Heart left ventricle (tissue), 13 donors: ENCODE measurements around the gene SPPL2B.

Source experiments
- CTCF ChIP-seq, 12 donors: fragments of 200-600 bp; sonication (generic) in 4 of 12; IDR thresholded peaks; one replicate each; pipeline versions ENCODE4 v1.5.0 to v1.8.0; 2018 to 2022; ENCODE audit warnings: antibody characterized with exemption in 12 of 12, mild to moderate bottlenecking in 5 of 12
- POLR2A ChIP-seq, 2 donors: fragments of 450-650 bp; IDR thresholded peaks; one replicate each; pipeline ENCODE4 v1.6.1; 2017; ENCODE audit warnings: antibody characterized with exemption in 2 of 2, mild to moderate bottlenecking in 2 of 2, moderate library complexity in 2 of 2
- donor health status: ischemic (EF 13 %, LVEDD 7.1; RV severe dilation, severe dysfunction).
- donor health status: DM: no; HTN: yes; CAD: no.
- donor health status: DM: no; HTN: no; CAD: no.
- donor health status: ischemic (EF 25% LVEDD 6.9; RV normal size, moderate dysfunction).
- donor health status: ischemic (EF 25% LVEDD 5.7; RV mildly dilated, moderate dysfunction).
- donor health status: ischemic (EF 35%, LVEDD 5.7; RV mildly dilated, moderate dysfunction).
- donor health status: nonischemic (EF 11% LVEDD 7.7; RV severe dilation, severe dysfunction).
- donor health status: DM: yes; HTN: yes; CAD: no.
- donor health status: PGD.
- donor health status: ischemic (EF 29% LVEDD 5.4; RV normal size, mild dysfunction).
- donor health status: nonischemic (EF 23%, LVEDD 6.1; RV moderate dilation, normal function).

- no peak for TF ChIP-seq CTCF (IDR thresholded peaks at IDR 0.05)
- TF ChIP-seq POLR2A (IDR thresholded peaks at IDR 0.05) = no peak
Observed at GRCh38 chr19:2381148-2381820, 52.8 kb downstream of the SPPL2B start.
